NCI-H446 treated with DMSO at 0.1 percent for 48 hours (cell line): Measurements from ENCODE around the gene RERE.

Experiments used
- DNase-seq: peaks from one replicate; lab custom pipeline; 2025; lab: John Stamatoyannopoulos, UW

Gene RERE

DNA sequence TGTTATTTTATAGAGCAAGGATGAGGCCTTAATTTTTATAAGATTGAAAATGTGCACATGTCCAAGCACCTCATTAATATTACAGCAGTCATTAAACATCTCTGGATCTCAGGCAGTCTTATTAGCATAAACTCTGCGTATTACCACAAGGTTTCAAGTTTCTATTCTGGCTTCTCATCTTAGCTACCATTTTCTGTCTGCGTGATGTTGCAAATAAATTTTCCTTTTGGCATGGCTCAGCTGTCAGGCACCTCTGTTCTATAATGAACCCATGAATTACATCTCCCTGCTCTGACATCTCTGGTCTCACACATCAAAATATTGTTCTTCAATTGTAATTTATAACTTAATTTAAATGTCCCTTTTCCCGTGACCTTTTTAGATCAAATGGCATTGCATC lies 343.1 kb downstream of the RERE start:
- DNase-seq: no peak

DNA sequence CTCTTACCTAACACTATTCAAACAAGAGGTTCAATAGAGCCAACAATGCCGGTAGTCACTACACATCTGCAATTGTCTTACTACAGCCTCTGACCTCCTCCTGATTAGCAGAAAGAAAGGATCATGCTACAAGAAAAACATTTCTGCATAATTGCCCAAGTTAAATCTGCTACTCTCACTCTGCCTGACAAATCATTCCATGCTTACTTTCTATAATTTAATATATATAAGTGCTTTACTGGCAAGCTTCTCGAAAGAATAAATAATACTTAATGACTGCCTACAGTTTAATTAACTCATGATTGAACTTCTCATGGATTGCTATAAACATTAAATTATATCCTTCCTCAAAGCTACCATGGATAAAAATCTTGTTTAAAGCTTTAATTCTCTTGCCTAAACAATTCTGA lies 343.5 kb downstream of the RERE start:
- DNase-seq: no peak

DNA sequence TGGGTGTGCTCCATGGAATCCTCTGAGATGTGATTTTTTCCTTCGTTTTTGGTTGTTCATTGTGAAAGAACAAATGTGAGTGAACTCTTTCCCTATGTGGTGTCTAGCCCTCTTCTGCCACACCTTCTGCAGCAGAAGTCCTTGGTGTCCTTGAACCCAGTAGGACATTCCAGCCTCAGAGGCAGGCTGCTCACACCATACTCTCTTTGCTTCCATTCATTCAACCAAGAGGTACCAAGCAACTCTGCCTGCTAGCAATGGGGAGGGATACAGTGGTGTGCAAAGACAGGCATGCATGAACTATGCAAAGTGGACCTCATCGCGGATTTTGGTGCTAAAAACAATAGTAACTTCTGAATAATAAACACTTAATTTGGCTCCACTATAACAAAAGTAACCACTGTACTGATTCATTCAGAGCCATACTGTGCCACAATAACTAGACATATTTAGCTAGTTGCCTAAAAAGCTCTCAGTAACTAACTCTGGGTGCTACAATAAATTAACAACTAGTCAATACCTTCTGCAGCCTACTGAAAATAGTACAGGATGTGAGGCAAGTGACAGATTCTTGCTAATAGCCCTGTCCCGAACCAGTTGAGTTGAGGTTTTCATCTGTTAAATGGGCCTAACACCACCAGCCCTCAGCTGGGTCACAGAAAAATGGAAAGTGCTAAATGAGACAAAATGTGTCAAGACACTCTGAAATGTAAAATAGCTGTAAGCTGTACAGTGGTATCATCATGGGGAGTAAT lies 344.1 kb downstream of the RERE start:
- DNase-seq: no peak

DNA sequence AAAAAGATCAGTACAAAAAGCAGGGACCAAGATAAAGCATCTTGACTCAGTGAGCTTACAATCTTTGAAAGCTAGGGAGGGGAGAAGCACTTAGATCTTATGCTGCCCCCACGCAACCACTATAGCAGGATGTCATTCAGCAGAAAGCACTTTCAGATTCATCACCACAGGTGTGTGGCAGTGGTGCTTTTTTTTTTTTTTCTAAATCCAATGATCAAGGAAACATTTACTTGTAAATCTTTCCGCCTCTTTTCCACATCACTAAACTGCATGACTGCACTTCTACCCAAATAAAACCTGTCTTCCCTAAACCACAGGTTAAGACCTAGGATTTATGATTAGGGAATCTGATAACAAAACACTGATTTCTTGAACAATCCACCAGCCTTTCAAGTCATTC lies 344.8 kb downstream of the RERE start:
- DNase-seq: no peak

DNA sequence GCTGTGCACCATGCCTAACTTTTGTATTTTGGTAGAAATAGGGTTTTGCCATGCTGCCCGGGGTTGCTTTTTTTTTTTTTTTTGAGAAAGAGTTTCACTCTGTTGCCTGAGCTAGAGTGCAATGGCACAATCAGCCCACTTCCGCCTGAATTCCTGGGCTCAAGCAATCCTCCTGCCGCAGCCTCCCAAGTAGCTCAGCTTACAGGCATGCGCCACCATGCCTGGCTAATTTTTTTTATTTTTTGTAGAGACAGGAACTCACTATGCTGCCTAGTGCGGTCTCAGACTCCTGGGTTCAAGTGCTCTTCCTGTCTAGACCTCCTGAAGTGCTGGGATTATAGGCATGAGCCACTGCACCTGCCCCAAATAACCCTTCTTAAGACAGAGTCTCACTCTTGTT lies 346.0 kb downstream of the RERE start:
- no peak for DNase-seq

DNA sequence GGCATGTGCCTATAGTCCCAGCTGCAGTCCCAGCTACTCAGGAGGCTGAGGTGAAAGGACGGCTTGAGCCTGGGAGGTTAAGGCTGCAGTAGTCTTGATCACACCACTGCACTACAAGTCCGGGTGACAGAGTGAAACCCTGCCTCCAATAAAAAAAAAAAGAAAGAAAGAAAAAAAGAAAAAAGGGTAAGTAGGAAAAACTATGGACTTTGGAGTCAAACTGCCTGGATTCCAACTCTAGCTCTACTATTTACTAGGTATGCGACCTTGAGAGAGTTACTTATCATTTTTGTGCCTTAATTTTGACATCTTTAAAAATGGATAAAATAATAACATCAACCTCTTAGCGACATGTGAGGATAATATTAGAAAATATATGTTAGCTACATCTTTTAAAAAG lies 348.7 kb downstream of the RERE start:
- DNase-seq: no peak

DNA sequence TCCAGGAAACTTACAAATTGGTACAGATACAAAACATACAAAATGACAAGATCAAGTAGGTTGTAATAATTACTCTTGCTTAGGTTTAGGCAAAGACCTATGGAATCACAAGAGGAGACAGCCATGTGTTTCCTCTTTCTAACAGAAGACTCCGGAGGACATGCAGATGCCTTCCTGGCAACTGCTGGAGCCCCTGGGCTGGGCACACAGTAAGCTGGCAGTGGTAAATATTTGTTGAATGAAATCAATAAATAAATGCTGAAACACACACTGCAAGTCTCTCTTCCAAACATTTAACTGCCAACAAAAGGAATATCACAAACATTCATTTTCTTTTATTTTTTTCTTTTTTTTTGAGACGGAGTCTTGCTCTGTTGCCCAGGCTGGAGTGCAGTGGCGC lies 350.1 kb downstream of the RERE start:
- no peak for DNase-seq

DNA sequence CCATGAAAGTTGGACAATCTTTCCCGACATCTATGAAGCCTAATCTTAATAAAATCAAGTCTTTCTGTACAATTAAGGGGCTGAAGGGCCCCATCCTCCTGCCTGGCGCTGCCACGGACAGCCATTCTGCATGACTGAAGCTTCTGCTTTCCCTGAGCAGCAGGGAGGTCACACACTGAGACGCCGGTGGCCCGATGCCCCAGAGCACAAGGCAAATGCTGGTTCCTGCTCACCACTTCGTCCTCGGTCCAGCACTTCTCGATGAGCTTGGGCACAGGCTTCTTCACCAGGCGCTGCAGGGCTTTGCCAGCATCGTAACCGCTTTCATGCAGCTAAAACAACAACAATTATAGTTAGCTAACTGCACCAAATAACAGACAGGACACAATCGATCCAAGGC lies 351.7 kb downstream of the RERE start:
- no peak for DNase-seq

DNA sequence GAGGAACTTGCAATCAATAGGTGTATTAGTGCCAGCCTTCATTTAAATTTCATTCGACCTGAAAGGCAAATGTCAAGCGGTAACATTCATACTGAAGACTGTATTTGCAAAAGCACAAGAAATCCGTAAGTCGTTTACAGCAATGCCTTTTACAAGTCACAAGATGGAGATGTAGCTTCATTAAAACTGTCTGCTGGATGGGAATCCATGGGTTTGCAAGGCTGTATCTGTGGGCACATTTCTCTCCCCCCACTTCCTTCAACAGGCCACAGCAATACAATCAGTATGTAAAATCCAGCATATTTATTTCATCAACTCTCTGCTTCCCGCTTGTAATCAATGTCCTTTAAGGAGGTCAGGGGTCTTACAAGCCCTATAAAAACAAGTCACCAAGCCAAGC lies 352.4 kb downstream of the RERE start:
- DNase-seq: no peak

DNA sequence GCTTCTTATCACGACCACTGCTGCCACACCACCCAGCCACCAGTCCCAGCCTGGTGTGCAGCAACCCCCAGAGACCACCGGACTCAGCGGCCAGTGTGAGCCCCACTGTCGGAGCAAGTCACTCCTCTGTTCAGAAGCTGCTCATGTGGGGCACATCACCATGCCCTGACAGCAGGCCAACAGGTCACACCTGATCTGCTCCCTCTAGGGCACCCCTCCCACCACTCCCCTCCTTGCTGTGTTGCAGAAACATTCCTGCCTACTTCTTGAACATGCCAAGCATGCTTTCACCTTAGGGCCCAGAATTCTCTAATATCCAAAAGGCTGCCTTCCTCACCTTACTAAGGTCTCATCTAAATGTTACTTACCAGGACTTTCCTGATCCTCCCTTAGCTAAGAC lies 353.1 kb downstream of the RERE start:
- no peak for DNase-seq

DNA sequence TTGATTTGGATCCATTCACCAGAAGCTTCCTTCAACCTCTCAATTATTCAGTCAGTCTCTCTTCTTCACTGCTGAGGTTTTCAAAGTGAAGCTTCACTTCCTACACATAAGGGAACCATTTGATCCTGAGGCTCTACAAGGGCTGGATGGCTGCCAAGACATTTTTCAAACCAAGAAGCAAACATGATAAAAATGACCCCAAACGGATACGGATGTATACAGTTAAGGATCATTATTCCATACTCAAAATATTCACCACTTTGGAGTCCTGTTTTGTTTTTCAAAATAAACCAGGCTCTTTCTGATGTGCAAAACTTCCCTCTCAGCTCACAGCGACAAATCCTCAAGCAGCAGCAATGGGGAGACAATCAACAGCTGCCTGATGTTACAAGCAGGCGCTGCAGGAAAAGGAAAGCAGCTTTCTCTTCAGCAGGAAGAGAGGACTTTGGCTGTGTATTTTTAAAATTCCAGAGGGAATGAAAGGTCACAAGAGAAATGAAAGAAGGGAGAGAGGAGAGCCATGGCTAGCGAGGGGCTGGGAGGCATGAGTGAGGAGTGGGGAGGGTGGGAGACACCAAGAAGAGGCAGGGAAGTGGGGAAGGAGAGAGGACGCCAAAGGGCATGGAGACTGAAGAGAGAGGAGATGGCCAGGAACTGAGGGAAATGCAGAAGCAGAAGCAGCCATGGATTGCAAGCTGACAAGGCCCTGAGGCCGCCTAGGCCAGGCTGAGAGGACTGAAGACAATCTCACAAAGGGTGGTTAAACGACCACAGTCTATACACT lies 354.1 kb downstream of the RERE start:
- DNase-seq: no peak

DNA sequence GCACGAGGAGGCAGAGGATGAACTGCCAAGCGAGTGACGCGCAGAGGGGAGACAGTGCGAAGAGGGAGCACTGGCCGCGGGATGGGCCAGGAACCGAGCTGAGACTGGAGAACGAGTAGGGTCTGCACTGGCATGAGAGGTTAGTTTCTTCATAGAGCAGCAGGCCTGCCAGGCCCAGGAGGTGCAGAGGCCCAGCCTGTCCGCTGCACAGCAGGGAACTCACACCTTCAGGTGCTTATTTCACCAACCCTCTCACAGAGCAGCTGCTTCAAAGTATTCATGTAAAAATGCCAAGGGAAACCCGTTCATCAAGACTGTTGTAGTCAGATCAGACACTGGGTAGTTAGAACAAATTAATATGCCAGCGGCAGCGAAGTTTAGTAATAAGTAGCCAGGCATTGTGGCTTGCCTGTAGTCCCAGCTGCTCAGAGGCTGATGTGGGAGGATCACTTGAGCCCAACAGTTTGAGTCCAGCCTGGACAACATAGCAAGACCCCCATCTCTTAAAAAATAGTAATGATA lies 355.0 kb downstream of the RERE start:
- no peak for DNase-seq

DNA sequence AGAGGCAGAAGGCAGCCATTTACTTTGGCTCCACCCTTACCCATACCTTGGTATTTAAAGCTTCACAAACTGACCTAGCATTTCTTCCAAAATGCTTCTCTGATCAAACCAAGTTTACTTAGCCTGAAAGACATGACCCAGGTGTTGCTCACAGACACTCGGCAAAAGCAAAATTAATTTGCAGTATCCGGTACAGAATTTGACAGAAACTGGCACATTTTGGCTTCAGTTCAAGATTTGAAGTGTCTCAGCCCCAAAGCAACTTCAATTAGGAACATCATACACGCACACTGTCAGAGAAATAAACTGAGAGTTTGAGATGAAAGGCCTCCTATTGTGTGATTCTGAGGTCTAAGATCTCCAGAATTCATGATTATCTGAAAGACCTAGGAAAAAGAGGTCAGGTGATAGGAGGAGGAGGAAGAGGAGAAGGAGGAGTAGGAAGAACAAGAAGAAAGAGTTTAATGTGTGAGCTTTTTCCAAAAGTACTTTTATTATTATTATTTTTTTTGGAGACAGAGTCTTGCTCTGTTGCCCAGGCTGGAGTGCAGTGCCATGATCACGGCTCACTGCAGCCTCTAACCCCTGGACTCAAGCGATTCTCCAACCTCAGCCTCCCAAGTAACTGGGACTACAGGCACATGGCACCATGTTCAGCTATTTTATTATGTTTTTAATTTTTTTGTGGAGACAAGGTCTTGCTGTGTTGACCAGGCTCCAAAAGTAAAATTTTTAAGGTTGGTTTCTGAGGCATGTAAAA lies 355.9 kb downstream of the RERE start:
- DNase-seq: no peak

DNA sequence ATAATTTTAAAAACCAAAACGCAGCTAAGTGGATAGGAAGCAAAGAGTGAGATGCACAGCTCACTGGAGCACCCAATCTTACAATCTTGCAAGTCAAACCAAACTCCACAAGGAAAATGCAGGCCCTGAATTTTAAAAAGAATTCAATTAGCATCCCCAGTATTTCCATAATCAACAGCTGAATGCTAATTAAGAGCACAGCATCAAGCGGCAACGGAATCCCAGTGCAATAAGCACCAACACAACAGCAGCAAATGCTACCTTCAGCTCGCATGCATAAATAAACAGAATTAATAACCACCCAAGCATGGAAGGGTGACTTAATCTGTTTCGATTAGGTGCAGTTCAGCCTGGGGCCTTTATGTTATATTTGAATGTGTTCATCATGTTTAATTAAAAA lies 356.7 kb downstream of the RERE start:
- DNase-seq: no peak

DNA sequence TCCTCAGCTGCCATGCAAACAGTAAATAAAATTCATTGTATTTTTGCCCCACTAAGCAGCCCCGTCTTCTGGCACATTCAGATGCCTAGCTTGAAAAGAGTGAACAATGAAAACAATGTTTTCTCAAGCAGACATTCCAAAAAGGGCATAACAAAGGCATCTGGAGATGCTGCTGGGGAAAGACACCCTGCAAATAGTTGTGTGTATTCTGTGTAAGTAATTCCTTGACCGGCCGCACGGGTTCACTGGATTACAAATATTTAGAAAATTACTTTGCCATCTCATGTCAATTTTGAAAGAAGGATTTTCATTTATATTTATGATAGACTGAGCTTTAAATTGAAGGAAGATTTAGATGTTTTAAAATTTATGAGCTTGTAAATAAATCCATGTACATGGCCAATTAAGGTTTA lies 357.3 kb downstream of the RERE start:
- no peak for DNase-seq

DNA sequence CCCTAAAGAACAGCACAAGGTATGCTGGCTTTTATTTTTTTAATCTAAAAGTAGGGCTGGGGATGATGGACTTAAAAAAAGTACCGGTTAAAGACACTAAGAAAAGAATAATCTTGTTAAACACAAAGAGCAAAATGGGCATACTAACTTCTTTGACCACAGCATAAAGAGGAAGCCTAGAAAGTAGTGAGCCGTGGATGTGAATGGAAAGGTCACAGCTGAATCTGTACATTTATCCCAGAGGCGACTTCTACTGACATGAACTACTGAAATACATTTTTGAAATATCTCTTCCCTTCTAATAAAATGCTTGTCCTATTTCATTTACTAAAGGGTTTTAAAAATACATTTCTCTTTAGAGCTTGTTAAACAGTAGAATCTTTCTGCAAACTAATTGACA lies 358.8 kb downstream of the RERE start:
- DNase-seq: no peak

DNA sequence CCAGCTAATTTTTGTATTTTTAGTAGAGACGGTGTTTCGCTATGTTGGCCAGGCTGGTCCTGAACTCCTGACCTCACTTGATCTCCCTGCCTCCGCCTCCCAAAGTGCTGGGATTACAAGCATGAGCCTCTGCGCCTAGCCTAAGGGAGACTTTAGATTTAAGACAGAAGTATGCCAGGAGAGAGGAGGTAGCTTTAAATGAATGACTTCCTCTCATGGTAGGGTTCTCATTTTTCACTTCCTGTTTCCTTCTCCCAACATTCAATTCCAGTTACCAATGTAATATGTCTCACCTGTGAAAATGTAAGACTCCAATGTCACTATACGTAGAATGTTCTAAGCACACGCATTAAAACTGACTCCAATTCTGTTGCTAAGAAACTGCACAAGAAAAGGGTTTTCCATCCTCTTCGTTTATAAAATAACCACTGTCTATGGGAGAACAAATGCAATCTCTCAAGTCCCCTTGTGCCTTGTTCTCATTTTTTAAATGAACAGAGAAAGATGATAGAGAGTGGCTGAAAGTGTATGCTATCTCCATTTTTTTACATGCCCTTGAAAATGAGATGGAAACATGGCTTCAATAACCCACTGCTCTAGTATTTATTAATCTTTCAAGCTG lies 359.6 kb downstream of the RERE start:
- DNase-seq: no peak

DNA sequence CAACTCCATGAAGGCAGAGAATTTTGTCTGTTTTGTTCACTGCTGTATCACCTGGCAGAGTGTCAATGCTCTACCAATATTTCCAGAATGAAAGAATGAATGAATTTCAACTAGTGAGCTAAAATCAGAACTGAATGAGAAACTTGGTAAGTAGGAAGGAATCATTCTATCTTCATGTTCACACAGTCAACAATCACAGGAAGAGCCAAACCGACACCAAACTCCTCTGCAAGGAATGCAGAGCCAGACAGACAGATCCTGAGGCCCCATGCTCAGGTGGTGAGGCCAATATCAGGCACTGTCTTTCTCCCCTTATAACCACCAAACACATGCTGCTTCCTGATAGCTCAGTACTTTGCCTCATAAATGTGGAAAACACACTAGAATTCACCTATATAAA lies 360.4 kb downstream of the RERE start:
- DNase-seq: no peak

DNA sequence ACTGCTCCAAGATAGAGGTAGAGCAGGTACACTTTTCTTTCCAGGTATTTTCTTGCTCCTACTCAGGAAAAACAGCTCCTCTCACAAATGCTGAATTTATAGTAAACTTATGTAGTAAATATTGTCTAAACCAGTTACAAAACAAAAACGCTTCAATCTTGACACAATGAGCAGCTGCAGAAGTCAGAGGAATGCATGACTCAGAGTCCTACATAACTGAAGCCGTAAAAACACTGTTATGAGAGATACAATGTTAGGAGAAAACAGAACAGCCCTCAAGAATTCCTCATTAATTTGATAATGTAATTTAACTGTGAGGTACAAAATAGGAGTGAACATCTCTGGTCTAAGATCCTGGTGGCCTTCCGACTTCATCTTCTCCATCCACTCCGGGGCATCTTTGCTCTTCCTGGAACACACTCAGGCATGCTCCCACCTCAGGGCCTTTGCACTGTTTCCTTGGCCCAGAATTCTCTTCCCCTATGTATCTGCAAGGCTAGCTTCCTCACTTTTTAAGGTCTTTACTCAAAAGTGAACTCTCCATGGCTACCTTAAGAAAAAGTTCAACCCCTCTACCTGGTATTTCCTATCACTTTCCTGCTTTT lies 361.0 kb downstream of the RERE start:
- DNase-seq: no peak

DNA sequence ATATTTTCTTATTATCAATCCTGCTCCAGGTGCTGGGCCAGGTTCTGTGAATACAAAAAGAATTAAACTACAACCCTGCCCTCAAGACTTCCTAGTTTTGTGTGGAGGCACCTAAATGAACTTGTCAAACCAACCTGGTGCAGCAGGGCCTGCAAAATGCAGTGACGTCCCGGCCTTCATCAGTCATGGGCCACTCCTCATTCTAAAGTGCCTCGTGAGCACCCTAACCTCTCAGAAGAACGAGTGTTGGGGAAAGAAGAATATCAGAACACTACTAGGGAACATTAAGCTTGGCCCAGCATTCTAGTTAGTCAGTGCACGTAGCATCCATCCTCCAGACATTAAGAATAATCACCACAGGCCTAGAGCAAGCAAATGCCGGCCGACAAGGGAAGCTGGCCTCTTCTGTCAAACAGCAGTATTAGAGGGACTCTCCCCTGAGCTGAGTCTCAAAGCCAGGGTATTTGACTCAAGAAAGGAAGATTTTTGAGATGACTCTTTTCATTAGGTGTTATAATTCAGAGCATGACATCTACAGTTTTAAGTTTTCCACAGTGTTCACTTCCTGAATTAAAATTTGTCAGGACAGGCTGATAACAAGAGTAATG lies 361.6 kb downstream of the RERE start:
- DNase-seq: no peak

DNA sequence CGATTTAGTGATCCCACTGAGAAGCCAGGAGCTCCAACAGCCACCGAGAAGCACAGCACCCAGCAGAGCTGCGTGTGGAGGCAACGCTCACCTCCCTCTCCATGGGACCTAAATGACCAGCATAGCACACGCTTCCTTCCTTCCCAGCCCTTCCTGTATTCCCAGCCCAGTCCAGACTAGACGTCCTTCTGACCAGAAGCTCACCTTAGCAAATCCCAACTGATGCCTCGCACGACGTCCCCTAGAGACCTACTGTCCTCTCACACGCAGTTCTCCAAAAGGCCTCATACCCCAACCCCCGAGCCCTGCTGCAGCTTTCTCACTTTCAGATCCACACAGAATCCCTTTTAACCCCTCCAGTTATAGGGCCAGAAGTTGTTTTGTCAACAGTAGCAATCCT lies 367.1 kb downstream of the RERE start:
- no peak for DNase-seq
